ENCODE data around the gene MEX3C.

The MEX3C gene

DNA sequence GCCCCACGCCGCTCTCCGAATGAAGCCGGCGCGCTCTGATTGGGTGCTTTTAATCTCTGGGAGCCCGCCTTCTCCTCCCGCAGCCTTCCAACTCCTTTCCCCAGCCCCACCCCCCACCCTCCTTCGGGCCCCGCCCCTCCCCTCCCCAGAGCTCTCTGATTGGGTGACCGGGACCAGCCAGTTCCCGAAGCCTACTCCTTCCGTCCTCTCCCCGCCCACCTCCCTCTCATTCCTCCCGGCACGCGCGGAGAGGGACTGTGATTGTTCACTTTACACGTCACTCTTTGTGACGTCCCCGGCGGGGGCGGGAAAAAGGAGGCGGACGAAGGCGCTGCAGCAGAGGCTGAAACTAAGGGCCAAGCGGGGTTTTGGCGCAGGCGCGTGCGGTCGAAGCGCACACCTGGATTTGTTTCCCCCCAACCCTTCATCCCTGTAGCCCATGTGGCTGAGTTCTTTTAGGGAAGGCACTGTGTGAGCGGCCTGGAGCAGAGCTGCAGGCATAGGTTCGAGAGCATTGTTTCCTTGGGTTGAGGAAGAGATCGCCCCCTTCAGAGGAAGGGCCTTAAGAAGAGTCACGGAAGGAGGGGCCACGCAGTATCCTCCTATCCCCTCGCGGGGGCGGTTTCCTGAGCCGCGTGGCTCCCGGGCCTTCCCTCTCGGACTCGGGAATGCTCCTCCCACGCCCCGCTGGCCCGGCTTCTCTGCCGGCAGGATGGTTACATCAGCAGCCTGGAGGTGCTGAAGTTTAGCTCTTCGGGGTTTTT, at the start of gene MEX3C:
TSS of gene MEX3C (minus strand) at position 21 of the 764 bp plus-strand sequence. CDS start 361 bp downstream, outside the sequence.
- Mint-ChIP-seq H3K27ac (peak within 1 kb of the TSS; percentile 78), H3K36me3 (no peaks in the 10 kb centered on the region), H3K27me3 (no peaks in the 10 kb centered on the region), H3K4me1 (peaks cover 25% of the 10 kb centered on the region), H3K9me3 (peaks cover 2% of the 10 kb centered on the region), H3K4me3 (peak within 1 kb of the TSS; percentile 94)
- peak; percentile 98 to 99 for DNase-seq (ENCODE audit: low spot score in 2 of 2)
- ATAC-seq (ENCODE audit: low read depth) = peak; percentile 72

- H3K27ac Mint-ChIP-seq = no peak overlapping the region
These were observed 43.7 kb upstream of the MEX3C start for GRCh38 chr18:51241226-51241625.

DNA sequence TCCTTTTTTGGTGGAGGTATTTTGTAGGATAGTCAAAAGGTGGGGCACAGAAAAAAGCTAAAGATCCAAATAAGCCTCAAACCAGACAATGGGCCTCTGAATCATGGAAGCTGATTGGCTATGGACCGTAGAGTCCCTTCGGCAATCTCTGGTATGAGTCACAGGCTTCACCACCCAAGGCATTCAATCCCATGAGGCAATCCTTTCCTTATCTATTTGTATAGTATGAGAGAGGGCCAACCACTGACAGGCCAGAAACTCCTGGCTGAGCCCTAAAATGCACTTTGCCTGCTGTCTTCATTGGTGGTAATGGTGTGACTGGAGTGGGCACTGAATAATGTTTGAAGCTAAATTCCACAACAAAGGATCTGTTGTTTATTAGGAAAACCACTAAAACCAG, 38.7 kb upstream of the MEX3C start:
- peaks cover 2% of the 10 kb centered on the region for H3K27me3 Mint-ChIP-seq
- no peak for ATAC-seq (ENCODE audit: low read depth)
- DNase-seq (ENCODE audit: low spot score in 2 of 2) = no peak
- H3K9me3 Mint-ChIP-seq = no peaks in the 10 kb centered on the region
- H3K36me3 Mint-ChIP-seq = no peaks in the 10 kb centered on the region
- H3K4me3 Mint-ChIP-seq = no peak overlapping the region
- no peak overlapping the region for H3K27ac Mint-ChIP-seq
- no peaks in the 10 kb centered on the region for H3K4me1 Mint-ChIP-seq

More at GRCh38 chr18:51241226-51241625, 43.7 kb upstream of the MEX3C start:
- ATAC-seq (ENCODE audit: low read depth) (no peak), DNase-seq (ENCODE audit: low spot score in 2 of 2) (no peak)
- no peak overlapping the region for H3K4me3 Mint-ChIP-seq
- no peaks in the 10 kb centered on the region for H3K36me3 Mint-ChIP-seq
- no peaks in the 10 kb centered on the region for H3K9me3 Mint-ChIP-seq
- no peaks in the 10 kb centered on the region for H3K4me1 Mint-ChIP-seq
- H3K27me3 Mint-ChIP-seq = peaks cover 2% of the 10 kb centered on the region

- Mint-ChIP-seq H3K4me3 (no peak overlapping the region), H3K36me3 (no peaks in the 10 kb centered on the region), H3K27ac (no peak overlapping the region), H3K4me1 (no peaks in the 10 kb centered on the region), H3K27me3 (peaks cover 2% of the 10 kb centered on the region), H3K9me3 (no peaks in the 10 kb centered on the region)
- no peak for ATAC-seq (ENCODE audit: low read depth)
- no peak for DNase-seq (ENCODE audit: low spot score in 2 of 2)
These were observed 37.7 kb upstream of the MEX3C start for GRCh38 chr18:51235009-51235789.

GRCh38 chr18:51234117-51235008, 36.9 kb upstream of the MEX3C start:
- no peaks in the 10 kb centered on the region for H3K9me3 Mint-ChIP-seq
- H3K4me3 Mint-ChIP-seq = no peak overlapping the region
- H3K27me3 Mint-ChIP-seq = peaks cover 2% of the 10 kb centered on the region
- H3K27ac Mint-ChIP-seq = no peak overlapping the region
- H3K36me3 Mint-ChIP-seq = no peaks in the 10 kb centered on the region
- DNase-seq (ENCODE audit: low spot score in 2 of 2) = no peak
- no peak for ATAC-seq (ENCODE audit: low read depth)
- no peaks in the 10 kb centered on the region for H3K4me1 Mint-ChIP-seq

DNA sequence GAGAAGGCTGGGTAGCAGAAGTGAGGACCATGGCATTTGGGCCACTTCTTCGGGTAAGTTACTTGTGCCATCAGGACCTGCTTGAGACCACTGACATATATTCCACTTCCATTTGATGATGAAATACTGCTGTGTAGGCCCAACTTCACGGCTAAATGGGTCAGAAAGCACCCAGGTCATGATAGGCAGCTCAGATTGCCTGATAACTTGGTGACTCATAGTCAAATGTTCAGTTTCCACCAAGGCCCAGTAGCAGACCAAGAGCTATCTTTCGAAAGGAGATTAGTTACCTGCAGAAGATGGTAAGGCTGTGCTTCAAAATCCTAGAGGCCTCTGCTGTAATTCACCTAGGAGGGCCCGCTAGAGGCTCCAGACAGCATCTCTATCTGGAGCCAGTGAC, 31.8 kb upstream of the MEX3C start:
- Mint-ChIP-seq H3K9me3 (no peaks in the 10 kb centered on the region), H3K4me3 (no peak overlapping the region), H3K27me3 (peaks cover 2% of the 10 kb centered on the region), H3K27ac (no peak overlapping the region), H3K36me3 (no peaks in the 10 kb centered on the region), H3K4me1 (no peaks in the 10 kb centered on the region)
- DNase-seq (ENCODE audit: low spot score in 2 of 2) (no peak), ATAC-seq (ENCODE audit: low read depth) (no peak)

GRCh38 chr18:51227660-51228059, 30.2 kb upstream of the MEX3C start:
- no peaks in the 10 kb centered on the region for H3K36me3 Mint-ChIP-seq
- no peaks in the 10 kb centered on the region for H3K4me1 Mint-ChIP-seq
- ATAC-seq (ENCODE audit: low read depth) (no peak), DNase-seq (ENCODE audit: low spot score in 2 of 2) (no peak)
- H3K4me3 Mint-ChIP-seq = no peak overlapping the region
- no peak overlapping the region for H3K27ac Mint-ChIP-seq
- H3K9me3 Mint-ChIP-seq = no peaks in the 10 kb centered on the region
- H3K27me3 Mint-ChIP-seq = peaks cover 2% of the 10 kb centered on the region

GRCh38 chr18:51226587-51227350, 29.3 kb upstream of the MEX3C start:
- ATAC-seq (ENCODE audit: low read depth) = no peak
- H3K4me3 Mint-ChIP-seq = no peak overlapping the region
- no peaks in the 10 kb centered on the region for H3K36me3 Mint-ChIP-seq
- no peaks in the 10 kb centered on the region for H3K4me1 Mint-ChIP-seq
- no peak overlapping the region for H3K27ac Mint-ChIP-seq
- DNase-seq (ENCODE audit: low spot score in 2 of 2) = no peak
- H3K27me3 Mint-ChIP-seq = no peaks in the 10 kb centered on the region
- H3K9me3 Mint-ChIP-seq = no peaks in the 10 kb centered on the region

GRCh38 chr18:51226068-51226467, 28.6 kb upstream of the MEX3C start:
- H3K4me1 Mint-ChIP-seq = no peaks in the 10 kb centered on the region
- peaks cover 2% of the 10 kb centered on the region for H3K36me3 Mint-ChIP-seq
- DNase-seq (ENCODE audit: low spot score in 2 of 2) (no peak), ATAC-seq (ENCODE audit: low read depth) (no peak)
- no peak overlapping the region for H3K27ac Mint-ChIP-seq
- H3K9me3 Mint-ChIP-seq = peaks cover 1% of the 10 kb centered on the region
- H3K27me3 Mint-ChIP-seq = peaks cover 2% of the 10 kb centered on the region
- H3K4me3 Mint-ChIP-seq = no peak overlapping the region

- no peak overlapping the region for H3K27ac Mint-ChIP-seq
- DNase-seq (ENCODE audit: low spot score in 2 of 2) = no peak
These were observed 15.1 kb upstream of the MEX3C start for GRCh38 chr18:51212606-51213005.

GRCh38 chr18:51211552-51211951, 14.1 kb upstream of the MEX3C start:
- no peaks in the 10 kb centered on the region for H3K36me3 Mint-ChIP-seq
- ATAC-seq (ENCODE audit: low read depth) (peak; percentile 15), DNase-seq (ENCODE audit: low spot score in 2 of 2) (no peak)
- H3K9me3 Mint-ChIP-seq = no peaks in the 10 kb centered on the region
- H3K27ac Mint-ChIP-seq = no peak overlapping the region
- peaks cover 4% of the 10 kb centered on the region for H3K4me1 Mint-ChIP-seq
- no peak overlapping the region for H3K4me3 Mint-ChIP-seq
- no peaks in the 10 kb centered on the region for H3K27me3 Mint-ChIP-seq

More at GRCh38 chr18:51212606-51213005, 15.1 kb upstream of the MEX3C start:
- Mint-ChIP-seq H3K4me3 (no peak overlapping the region), H3K36me3 (no peaks in the 10 kb centered on the region), H3K9me3 (no peaks in the 10 kb centered on the region), H3K4me1 (peaks cover 4% of the 10 kb centered on the region), H3K27me3 (no peaks in the 10 kb centered on the region)
- no peak for ATAC-seq (ENCODE audit: low read depth)

DNA sequence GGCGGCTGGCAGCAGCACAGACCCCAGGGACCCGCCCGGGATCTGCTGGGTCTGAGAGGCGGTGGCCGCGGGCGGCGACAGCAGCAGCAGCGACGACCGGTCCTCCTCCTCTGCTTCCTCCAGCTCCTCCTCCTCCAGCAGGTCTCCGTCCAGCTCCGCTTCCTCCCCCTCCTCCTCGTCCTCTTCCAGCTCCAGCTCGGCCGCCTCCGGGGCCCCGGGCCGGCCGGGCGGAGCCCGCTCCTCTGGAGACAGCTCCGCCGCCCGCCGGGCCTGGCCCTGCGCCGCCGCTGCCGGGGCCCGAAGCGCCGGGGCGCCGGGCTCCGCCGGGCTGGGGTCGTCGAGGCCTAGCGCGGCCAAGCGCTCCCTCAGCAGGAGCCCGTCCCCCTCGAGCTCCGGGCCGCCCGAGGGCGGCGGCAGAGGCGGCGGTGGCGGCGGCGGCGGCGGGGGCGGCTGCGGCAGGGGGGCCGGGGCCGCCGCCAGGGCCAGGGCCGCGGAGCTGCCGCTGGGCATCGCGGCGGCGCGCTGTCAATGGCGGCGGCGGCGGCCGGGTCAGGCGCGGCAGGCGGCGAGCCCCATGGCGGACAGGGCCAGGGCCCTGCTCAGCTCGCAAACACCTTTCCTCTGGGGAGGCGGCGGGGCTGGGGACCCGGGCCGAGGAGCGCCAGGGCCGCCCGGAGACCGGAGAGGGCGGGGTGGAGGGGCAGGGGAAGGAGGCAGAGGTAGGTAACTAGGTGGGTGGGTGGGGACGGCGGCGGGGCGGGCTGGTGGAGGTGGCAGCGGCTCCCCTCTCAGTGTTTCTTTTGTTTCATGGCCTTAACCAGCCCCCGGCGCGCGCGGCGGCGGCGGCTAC, 445 bp downstream of the MEX3C start:
- Mint-ChIP-seq H3K4me1 (peaks cover 30% of the 10 kb centered on the region), H3K27ac (peak overlapping the region; percentile 78), H3K27me3 (no peaks in the 10 kb centered on the region), H3K36me3 (no peaks in the 10 kb centered on the region), H3K4me3 (peak overlapping the region; percentile 94), H3K9me3 (peaks cover 2% of the 10 kb centered on the region)
- DNase-seq (ENCODE audit: low spot score in 2 of 2) (peak; percentile 25 to 81), ATAC-seq (ENCODE audit: low read depth) (no peak)

All from memory B cell (primary cell).